Measurements from ENCODE around the gene ALDOA.
"Not testable (repeated sequence)": the region's sequence is repeated elsewhere in the genome, so short reads cannot be mapped to it uniquely, and the experiment has no call there.

ALDOA gene

DNA sequence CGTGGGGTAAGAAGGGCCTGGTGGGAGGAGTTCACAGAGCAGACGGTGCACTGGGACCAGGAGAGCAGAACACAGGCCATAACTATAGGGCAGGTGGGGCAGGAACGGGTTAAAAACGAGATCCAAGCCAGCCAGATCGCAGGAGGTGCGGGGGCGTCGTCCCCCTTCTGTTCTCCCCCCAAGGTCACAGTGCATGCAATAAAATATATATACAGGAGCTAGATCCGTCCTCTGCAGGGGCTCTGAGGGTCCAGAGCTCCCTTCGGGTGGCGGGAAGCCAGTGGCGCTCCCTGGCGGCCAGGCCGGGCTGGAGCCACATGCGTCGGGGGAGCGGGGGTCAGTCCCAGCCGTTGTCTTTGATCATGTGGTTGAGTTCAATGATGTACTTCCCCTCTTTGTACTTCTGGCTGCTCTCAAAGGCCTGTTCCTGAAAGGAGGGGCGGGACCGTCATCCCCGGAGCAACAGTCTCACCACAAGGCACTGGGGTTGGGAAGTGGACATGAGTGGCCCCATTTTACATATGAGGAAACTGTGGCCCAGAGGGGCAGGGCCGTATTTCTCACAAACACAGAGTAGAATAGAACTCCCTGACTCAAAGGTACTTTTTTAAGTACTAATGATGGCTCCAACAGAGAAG lies 26.9 kb downstream of the ALDOA start:
- peak; percentile 77 for DNase-seq

DNA sequence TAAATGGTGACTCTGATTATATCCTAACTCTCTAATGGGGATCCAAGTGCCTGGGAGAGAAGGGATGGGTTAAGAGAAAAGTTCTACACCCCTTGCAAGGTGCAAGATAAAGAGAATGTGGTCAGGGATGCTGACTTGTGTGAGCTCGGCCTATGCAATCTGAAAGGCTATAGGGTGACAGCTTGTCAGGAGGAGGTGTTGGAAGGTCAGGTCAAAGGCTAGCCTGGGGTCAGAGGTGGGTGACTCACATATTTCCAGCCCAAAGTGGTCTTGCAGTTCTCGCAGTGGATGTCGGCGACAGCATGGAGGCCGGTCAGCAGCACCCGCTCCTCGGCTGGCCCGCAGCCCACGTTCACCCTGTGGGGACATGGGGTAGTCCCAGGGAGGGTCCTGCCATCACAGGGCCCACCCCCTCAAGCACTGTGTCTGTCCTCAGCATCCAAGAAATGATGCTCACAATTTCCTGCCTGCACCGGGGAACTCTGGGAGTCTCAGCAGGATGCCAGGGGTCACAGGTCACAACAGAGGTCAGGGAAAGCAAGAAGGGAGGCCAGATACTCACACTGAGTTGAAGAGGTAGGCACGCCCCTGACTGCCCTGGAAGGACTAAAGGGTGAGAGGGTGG lies 29.1 kb downstream of the ALDOA start:
- DNase-seq: no peak

- peak; percentile 43 for DNase-seq
These were observed 29.9 kb downstream of the ALDOA start for GRCh38 chr16:30095166-30096078.

GRCh38 chr16:30096105-30096861 lies 30.7 kb downstream of the ALDOA start, which contains the start of gene YPEL3:
TSS of gene YPEL3 (minus strand) at chr16:30096213. CDS start at chr16:30095482, 731 bp downstream.
- peak; percentile 86 for DNase-seq

GRCh38 chr16:30096862-30097563 lies 31.5 kb downstream of the ALDOA start:
- no peak for DNase-seq

DNA sequence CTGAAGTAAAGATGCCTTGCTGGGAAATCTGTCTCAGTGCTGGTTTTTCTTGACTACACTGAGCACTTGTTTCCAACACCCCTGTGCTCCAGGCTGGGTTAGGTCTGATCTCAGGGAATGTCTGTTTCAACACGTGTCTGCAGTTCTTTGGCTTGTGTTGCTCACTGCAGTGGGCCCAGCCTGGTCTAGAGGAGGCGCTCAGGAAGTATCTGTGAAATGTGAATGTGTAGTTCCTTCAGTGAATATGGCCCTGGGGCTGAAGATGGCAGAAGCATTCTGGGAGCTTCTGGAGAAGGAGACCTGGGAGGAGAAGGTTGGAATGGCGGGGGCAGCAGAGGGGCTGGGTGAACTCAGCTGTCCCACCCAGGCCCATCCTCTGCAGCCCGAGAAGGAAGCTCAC lies 38.5 kb downstream of the ALDOA start:
- DNase-seq: no peak

- no peak for DNase-seq
These were observed 38.9 kb downstream of the ALDOA start for GRCh38 chr16:30104492-30104891.

GRCh38 chr16:30108059-30108850 lies 42.7 kb downstream of the ALDOA start:
- no peak for DNase-seq

DNA sequence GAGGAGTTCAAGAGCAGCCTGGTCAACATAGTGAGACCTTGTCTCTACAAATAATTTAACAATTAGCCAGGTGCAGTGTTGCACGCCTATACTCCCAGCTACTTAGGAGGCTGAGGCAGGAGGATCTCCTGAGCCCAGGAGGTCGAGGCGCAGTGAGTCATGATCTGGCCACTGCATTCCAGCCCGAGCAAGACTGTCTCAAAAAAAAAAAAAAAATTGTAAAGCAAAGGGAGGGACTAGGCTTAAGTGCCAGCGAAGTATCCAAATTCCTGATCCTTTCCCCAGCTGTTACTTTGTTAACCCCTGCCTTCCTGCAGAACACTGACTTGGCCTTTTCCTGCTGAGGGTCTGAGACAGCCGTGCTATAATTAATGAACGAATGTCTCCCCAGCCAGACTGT lies 45.1 kb downstream of the ALDOA start:
- no peak for DNase-seq

GRCh38 chr16:30112197-30113030 lies 46.9 kb downstream of the ALDOA start:
- peak; percentile 17 for DNase-seq

DNA sequence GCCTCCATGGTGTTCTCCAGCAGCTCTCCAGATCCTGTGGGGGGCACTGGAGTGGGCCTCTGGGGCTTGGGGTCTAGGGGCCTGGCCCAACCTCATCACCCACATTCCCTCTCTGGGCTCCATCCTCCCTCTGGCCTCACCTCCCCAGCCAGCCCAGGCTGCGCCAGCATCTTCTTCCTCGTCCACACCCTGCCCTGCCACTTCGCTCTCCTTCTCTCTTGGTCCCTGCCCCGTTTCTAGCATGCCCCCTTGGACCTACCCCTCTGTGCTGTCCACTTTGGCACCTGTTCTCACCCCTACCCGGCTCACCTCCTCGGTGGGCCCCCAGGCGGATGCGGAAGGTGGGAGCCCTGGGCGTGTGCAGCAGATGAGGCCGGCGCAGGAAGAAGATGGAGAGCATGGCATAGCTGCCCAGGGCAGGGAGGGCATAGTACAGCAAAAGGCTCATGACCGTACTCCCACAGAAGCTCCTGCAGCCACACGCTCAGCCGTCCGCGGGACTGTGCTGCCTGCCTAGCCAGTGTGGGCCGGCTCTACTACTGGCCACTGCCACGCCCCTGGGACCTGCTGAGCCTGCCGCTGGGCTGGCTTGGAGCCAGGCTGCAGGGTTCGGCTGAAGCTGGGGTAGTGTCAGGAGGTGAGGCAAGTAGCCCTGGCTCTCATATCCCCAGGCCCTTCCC lies 47.6 kb downstream of the ALDOA start, which contains the start of gene GDPD3:
GDPD3 (minus strand) TSS at position 507 of the 680 bp plus-strand sequence; CDS start at position 448, 59 bp downstream.
- DNase-seq: no peak

- no peak for DNase-seq
These were observed 48.3 kb downstream of the ALDOA start for GRCh38 chr16:30113711-30114333.

GRCh38 chr16:30114411-30114810 lies 48.9 kb downstream of the ALDOA start:
- no peak for DNase-seq

DNA sequence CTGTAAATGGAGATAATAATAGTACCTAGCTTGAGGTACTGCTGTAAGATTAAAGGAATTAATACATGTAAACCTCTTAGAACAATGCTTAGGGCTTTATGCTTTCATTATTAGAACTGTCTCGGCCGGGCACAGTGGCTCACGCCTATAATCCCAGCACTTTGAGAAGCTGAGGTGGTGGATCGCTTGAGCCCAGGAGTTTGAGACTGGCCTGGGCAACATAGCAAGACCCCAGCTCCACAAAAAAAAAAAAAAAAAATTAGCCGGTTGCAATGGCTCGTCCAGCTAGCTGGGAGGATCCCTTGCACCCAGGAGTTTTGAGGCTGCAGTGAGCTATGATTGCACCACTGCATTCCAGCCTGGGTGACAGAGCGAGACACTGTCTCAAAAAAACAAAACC lies 49.3 kb downstream of the ALDOA start:
- not testable (repeated sequence) for DNase-seq

GRCh38 chr16:30115238-30115637 lies 49.7 kb downstream of the ALDOA start:
- DNase-seq: no peak

DNA sequence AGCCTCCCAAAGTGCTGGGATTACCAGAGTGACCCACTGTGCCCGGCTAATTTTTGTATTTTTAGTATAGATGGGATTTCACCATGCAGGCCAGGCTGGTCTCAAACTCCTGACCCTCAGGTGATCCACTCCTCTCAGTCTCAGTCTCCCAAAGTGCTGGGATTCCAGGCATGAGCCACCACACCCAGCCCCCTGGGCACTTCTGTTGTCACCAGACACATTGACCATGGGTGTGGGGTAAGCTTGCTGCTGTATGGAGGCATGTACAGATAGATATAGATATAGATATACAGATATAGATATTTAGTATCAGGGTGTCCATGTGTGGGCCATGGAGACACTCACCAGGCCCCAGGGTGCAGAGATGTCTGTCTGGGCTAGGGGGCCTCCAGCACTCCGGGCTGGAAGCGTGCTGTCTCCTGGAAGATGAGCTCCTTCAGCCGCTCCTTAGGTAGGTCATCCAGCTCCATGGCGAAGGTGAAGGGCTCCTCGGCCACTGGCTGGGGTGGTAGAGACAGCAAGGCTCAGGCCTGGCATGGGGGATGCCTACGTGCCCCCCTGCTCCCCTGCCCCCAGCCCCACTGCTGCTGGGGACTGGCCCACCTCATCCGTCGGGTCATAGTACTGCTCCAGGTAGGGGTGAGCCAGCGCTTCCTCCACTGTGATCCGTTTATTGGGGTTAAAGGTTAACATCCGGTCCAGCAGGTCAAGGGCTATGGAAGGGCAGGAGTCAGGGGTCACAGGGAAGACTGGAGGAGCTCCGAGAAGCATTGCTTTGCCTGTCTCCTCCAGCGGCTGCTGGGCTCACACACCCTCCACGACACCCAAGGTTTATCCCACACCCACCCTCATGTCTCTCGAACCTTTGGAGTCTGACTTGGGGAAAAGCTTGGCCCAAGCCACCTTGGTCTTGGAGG lies 51.0 kb downstream of the ALDOA start:
- DNase-seq: no peak

DNA sequence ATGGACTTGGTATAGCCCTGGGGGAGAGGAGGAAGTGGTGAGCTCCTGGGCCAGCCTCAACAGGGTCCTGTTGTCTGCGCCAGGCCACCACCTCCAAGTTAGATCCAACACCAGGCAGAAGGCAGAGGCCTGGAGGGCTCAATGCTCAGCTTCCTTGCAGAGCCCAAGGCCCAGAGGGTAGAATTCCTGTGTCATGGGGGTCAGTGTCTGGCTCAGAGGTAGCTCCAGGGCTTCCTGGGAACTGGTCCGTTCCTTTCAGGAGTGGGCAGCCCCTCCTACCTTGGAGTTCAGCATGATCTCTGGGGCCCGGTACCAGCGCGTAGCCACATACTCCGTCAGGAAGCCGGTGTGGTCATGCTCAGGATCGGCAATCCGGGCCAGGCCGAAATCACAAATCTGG lies 52.2 kb downstream of the ALDOA start:
- no peak for DNase-seq

- DNase-seq: no peak
These were observed 53.9 kb downstream of the ALDOA start for GRCh38 chr16:30119428-30119827.
